GM03348 (cell line): ENCODE data around the gene TAC4.

Experiments used
- DNase-seq: peaks from one replicate; pipeline ENCODE4 v3.0.0; 2012; ENCODE audit warnings: low spot score

Gene TAC4

DNA sequence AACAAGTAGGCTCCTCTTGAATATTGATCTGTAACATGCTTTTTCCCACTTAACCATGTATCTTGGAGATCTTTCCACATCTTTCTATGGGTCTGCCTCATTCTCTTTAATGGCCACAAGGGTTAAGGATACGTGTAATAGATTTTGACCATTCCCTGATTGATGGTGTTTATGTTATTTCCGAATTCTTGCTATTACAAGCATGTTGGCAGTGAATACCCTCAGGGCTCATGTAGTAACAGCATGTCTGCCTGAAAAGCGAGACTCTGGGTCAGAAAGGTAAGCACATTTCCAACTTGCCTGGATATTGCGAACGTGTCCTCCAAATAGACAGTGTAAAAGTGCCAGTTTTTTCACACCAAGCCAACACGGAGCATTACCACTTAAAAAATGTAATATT is 5.0 kb downstream of the TAC4 start:
- no peak for DNase-seq

DNA sequence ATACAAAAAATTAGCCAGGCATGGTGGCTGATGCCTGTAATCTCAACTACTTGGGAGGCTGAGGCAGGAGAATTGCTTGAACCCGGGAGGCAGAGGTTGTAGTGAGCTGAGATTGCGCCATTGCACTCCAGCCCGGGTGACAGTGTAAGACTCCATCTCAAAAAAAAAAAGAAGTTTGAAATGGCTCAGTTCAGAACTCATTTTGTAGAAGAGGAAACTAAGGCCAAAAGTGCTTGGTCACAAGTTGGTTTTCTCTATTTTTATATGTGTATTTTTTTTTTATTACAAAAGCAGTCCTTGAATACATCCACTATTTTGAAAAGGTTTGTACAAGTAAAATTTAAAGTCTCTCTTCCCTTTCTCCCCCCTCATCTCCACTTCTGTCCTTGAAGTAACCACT is 5.5 kb downstream of the TAC4 start:
- DNase-seq: no peak

DNA sequence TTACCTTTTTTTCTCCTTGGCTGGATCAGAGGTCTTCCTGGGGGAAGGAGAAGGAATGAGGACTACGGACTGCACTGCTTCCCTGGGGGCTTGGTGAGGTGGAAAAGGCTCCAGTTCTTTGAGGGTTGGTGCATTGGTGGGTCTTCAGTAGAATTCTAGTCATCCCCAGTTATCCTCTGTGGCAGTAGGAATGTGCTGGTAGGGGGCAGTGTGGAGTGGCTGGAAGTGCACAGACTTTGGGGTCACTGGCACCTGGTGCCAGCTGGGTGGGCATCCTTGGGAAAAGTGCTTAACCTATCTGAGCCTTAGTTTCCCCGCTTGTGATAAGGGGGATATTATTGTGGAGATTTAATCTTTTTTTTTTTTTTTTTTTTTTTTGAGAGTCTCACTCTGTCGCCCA is 6.3 kb downstream of the TAC4 start:
- no peak for DNase-seq

DNA sequence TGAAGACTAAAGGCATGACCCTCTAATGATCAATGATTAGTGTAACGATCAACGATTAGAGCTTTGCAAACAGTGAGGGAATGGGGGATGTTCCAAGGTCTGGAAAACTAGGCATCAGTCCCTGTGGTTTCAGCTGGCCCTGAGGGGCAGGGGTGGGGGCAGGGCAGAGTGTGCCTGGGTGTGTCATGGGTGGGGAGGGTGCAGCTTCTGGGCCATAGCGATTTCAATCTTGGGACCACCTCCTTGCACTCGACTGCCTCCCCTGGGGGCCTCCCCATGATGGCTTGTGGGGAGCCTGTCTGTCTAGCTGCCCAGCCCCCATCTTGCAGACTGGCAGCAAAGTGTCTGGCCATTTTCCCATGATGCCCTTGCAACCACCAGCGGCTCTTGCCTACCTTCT is 8.4 kb downstream of the TAC4 start:
- DNase-seq: no peak

DNA sequence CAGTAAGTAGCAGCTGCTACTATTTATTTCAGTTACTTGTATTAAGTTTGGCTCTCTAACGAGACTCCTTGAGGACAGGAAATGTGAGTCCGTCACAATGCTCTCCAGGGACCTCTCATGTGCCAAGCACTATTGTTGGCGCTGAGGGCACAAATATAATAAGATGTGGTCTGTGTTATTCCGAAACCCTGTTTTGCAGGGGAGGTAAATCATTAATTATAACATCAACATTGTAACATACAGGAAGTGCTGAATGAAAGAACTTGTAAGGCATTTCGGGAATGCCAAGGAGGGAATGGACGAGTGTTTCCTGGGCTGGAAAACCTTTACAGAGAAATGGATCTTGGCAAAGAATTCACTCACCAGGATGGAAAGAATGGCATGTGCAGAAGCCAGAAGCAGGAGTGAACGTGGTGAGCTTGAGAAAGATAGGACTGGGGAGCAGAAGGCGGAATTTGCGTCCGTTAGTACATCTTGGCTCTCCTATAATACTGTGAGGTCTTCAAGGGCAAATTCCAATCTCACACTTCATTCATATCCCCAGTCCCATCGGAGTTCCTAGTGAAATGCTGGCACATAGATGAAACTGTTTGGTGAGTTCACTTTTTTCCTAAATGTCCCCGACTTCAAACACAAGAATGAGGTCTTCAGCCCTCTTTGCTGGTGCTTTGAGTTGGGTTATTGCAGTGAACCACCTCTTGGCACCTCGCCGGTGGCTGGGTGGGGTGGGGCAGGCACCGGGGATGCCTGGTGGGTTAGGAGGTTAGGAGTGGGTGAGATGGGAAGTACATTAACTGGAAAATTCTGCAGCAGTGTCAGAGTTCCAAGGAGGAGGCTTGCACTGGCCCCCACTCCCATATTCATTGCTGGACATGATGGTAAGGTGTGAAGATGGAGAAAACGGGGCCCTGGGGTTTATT is 11.5 kb downstream of the TAC4 start:
- DNase-seq: peak; percentile 65

DNA sequence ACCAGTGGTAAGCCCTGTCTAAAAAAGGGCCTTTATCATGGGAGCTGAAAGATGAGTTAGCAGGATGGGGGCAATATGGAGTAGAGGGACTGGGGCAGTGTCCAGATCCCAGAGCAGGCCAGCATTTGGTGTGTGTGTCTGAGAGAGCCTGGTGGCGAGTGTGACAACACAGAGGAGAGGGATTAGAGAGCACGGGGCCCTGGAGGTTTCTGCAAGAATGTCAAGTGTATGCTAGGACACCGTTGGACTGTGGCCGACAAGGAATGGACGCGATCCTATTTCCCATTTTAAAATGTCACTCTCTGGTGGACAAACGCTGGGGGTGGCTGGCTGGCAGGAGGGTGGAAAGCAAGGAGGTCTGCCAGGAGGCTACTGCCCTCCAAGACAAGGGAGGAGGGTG is 12.4 kb downstream of the TAC4 start:
- DNase-seq: no peak

DNA sequence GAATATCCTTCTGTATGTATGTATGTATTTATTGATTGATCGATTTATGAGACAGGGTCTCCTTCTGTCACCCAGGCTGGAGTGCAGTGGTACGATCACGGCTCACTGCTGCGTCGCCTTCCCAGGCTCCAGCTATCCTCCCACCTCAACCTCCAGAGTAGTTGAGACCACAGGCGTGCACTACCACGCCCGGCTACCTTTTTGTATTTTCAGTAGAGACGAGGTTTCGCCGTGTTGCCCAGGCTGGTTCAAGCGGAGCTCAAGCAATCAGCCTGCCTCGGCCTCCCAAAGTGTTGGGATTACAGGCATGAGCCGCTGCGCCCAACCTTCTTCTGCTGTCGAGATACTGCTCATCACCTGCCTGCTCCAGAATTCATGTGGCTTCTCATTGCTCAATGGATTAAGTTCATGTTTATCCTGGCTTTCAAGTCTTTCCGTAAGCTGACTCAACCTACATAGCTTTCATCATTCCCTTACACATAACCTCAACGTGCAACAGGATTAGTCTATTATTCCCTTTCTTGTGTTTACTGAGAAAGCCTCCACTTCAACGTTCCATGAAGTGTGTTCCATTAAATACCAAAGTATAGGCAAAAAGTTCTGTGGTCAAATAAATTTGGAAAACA is 13.6 kb downstream of the TAC4 start:
- no peak for DNase-seq

DNA sequence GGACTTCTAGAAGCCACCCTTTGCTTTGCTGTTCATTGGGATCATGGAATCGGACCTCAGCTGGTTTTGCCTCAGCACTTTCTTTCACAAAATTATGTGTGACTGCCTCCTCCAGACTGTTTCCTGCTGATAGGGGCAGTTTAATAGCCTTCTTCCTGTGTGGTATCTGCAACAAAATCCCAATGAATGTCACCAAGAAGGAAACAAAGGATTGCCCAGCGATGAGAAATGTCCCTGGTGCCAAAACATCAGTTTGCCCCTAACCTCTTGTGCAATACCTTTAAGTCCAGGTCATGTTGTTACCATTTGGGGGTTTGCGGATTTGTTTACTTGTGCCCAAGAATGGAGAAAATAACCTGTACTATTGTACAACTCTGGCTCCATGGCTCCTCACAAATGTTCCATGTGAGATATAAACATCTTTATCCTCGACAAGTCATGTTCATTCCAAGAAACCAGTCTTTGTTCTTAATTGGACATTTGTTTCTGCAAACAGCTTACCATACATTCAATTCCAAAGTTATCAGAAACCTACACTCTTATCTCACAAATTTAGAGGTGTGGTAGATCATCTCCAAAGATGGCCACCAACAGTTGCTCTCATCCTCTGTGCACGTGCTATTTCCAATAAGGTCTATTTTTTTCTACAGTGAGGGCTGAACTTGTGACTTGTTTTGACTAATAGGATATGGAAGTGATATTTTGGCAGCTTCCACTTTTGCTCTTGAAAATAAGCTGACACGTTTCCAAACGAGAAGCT is 14.8 kb downstream of the TAC4 start:
- DNase-seq: no peak

DNA sequence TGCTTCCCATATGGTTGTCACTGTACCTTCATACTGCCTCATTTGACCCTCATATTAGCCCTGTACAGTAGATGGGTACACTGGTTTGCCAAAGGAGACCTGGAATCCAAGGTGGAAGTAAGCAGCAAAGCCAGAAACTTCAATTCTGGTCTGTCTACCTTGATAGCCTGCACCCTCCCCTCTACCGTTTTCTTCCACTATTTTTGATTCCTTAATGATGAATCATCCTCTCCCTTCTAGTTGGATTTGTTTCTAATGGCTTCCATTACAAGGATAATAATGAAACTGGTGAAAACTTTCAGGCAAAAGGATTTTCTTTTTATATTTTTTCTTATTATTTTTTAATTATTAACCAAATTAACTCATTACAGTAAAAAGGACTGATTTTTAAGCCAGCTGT is 17.3 kb downstream of the TAC4 start:
- DNase-seq: peak; percentile 40

DNA sequence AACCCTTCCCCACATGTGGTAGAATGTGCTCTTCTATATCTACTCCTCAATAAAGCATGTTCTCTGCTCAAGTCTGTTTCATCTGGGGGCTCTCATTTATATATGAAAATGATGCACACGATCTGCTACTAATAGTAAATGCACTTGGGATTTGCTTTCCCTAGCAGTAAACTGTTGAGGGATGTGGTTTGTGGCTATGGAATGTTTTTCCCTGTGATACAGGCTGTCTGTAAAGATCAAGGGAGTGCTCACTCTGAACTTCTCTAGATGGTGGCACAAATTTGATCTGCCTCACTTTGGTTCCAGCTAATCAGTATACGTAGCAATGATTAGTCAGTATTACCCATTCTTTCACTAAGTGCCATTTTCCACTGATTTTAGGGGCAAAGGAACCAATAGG is 18.8 kb downstream of the TAC4 start:
- no peak for DNase-seq

DNA sequence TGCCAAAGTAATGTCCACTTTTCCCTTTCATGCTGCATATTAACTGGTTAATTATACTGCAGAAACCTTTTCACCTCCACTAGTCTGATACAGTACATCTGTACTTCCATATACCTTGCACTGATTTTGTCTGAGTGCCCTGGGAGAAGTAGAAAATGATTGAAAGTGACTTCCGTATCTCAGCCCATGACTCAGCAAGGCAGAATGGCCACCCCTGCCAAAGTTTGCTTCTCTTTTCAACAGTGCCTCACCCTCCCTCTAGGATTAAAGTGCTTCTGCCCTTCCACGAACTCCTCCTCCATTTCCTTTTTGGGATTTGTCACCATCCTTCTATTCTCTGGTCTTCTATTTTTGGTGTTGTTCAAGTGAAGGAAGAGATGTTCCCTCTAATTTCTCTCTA is 19.5 kb downstream of the TAC4 start:
- DNase-seq: peak; percentile 35

DNA sequence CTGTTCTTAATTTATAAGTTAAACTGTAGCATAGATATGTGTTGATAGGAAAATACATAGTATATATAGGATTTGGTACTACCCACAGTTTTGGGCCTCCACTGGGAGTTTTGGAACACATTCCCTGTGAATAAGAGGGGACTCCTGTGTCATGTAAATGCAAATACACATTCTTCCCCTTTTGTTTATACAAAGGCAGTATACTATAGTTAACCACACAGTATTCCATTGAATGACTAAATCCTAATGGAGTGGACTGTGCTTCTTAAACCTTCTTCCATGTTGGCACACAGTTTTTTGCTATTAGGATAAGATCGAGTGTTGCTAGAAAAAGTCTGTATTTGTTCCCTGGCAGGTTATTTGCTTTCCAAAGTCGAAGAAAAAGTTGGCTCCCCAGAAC is 22.2 kb downstream of the TAC4 start:
- DNase-seq: no peak

DNA sequence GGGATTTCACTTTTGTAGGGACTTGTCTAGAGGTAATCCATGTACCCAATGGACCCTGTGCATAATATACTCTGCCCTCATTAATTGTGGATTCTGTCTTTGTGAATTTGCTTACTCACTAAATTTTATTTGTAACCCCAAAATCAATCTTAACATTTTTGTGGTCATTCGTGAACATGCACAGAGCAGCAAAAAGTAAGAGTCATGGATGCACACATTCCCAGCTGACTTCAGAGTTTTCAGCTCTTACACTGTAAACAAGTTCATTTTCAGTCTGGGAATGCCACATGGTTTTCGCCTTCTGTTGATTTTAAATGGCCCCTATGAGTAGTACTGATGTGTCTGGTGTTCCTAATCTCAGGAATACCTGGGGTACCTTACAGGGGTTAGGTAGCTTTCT is 24.3 kb downstream of the TAC4 start:
- no peak for DNase-seq

DNA sequence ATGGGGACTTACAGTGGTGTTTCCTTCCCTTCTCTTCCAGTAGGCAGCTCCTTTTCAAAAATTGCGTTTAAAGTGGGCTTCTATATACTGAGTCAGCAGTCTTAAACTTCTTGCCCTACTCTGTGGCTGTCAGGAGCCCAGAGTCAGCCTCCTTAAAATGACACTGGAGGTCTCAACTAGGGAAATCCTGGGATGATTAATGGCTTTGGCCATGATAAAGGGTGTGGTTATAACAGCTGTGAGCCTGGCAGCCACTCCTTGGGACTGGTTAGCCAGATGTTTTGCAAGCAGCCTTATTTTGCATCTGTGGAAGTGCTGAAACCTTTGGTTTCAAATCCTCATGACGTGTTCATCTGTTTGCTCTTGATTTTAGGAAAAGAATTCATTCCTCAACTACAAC is 25.0 kb downstream of the TAC4 start:
- DNase-seq: peak; percentile 56

DNA sequence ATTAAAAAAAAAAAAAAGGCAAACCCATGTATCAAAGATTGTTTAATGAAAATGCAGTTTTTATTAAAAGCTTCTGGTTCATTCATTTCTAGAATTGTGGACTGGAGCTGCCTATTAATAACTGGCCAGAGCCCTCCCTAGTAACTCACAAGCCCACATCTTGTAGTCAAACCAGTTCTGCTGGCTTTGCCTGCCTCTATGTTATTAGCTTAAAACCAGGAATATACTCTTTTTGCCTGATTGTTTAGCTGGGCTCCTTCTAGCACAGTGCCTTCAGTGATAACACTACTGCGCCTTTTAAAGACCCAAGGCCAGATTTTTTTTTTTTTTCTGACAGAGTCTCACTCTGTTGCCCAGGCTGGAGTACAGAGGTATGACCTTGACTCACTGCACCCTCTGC is 26.0 kb downstream of the TAC4 start:
- no peak for DNase-seq

DNA sequence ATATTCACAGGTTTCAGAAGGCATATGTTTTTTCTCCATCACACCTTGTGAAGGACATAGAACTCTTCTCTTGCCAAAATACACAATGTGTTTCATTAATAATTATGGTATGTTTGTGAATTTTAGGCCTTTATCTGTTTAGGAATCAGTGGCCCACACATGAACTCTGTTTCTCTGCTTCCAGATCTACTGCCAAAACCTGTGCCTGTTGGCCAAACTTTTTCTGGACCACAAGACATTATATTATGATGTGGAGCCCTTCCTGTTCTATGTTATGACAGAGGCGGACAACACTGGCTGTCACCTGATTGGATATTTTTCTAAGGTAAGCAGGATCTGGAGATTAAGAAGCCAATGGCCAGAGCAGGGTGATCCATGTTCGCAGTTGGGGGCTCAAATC is 26.4 kb downstream of the TAC4 start:
- DNase-seq: no peak

DNA sequence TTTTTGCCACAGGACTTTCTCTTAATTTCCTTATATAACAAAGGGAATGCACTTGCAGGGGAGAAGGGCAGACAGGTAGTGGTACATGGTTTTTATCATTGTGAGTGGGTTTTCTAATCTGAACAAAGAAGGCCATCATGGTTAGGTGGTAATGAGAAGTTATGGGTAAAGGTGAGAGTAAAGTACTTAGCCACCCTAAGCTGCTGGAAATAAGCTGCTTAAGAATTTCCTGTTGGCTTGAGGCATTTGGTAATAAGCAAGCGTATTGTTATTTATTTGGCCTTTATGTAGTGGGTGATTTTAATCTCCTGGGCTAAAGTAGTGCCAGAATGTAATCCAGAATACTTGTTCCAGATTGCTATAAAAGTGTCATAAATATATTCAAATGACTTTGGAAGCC is 27.1 kb downstream of the TAC4 start:
- no peak for DNase-seq

DNA sequence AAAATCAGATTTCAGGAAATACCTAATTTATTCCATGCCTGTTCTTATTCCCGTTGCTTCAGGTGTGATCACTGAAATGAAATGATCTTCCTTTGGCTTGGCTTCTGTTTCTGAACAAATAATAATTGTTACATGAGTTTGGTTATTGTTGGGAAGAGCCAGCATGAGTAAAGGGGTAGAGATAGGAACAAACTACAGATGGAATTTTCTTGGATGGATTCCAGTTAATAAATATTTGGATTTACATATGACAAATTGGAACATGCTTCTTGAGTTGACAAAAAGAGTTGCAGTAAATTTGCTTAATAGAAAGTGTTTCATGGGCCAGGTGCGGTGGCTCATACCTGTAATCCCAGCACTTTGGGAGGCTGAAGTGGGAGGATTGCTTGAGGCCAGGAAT is 28.2 kb downstream of the TAC4 start:
- DNase-seq: no peak

DNA sequence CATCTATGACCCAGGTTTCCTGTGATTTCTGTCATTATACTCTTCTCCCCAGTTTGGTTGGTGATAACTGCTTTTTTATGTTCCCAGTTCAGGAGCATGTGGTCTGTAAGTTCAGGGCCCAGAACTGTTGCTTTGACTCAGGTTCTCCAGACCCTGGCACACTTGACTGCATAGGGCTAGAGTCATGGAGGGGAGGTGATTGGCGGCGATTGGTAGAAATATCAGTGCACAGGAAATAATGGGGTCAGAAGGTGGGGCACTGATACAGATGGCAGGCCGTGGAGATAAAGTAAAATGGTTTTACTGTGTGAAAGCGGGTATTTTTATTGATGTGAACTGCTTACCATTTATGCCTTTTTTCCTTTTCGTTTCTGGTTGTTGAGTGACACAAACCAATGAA is 28.7 kb downstream of the TAC4 start:
- DNase-seq: no peak

DNA sequence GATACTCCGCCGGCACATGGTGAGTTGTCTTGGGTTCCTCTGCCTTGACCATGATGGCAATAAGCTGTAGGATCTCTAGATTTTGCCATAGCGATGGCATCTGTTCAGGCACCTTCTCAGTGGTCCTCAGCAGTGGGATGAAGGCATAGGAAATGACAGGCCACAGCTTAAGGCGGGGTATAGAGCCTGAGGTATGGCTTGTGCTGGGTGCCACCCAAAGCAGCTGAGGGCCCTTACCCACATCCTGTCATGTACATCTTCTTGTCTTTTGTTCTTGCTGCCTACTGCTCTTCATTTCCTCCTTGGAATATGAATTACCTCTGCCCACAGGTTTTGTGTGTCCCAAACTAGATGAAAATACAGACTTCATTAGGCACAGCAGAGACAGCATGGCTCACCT is 29.9 kb downstream of the TAC4 start:
- no peak for DNase-seq

DNA sequence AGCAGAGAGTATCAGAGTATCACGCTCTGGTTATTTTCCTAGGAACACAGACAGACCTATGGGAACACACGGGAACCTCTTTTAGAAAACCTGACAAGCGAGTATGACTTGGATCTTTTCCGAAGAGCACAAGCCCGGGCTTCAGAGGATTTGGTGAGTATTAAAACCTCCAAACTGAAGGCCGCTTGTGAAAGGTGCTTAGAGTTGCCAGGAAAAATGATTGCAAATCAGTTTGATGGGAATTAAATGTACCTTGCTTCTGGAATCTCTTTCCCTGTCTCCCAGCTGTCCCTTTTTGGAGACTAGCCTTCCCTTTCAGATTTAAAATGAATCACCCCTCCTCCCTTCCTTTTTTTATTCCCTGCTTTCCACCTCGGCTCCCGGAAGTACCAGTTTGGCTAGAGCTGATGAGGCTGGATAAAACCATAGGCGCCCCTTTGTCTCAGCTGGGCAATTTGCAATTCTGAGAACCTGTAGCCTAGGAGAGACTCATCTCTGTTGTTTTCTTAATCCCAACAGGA is 32.0 kb downstream of the TAC4 start:
- no peak for DNase-seq

DNA sequence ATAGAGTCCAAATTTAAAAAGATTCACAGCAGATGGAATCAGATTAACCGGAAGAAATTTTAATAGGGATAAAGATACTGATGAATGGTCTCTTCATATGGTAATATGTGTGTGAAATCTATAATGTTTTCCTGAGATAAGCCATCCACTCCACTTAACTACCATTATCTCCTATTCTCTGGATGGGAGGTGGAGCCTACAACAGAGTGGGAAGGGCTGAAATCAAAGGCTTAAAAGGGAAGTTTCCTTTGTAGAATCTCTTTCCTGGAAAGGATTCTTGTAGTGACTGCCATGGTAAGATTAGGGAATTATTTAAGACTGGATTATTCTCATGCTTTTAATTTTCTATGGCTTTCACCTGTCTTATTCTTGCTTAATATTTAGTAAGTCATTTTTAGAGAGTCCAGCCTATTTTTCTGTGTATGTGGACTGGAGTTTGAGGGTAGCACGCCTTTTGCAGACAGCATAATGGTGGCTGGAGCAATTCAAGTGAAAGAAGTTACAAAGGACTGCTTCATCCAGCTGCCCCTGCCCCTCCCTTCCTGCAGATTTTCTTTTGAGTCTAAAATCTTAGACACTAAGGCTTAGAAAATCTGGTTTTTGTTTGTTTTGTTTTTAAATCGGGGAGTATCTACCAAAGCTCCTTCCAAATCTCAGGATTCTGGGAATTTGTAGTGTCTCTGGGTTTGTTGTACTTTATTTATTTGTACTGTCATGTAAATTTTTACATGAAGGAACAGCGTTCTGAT is 32.9 kb downstream of the TAC4 start:
- no peak for DNase-seq
